HCT116 (cell line): ENCODE results near the gene CAV1. TPM values are rescaled to one million over a fixed set of nuclear protein-coding genes. Genes with fewer than 3 reads are reported as not detected.

ENCODE experiments used
- ATAC-seq: fragments of 200-7000 bp; cut with Tn5 transposase; 2 replicates; pipeline ENCODE4 v1.9.1; 2020; ENCODE audit warnings: mild to moderate bottlenecking, moderate library complexity
- BruUV-seq: library from RNA; stranded (reverse); fragments of 400-500 nt; replicated peaks from 2 replicates; lab custom pipeline; 2021; lab: Mats Ljungman, UMichigan
- CTCF ChIA-PET: fragments of 300-600 bp; sonication (Branson Sonifier 250); formaldehyde crosslinking; loops from one replicate; lab custom pipeline; 2021; ENCODE audit warnings: antibody characterized with exemption; lab: Charles Lee
- POLR2A ChIA-PET: fragments of 300-600, 350-600 bp; sonication (Branson Sonifier 250); formaldehyde crosslinking; loops from one replicate; lab custom pipeline; 2021; ENCODE audit warnings: antibody characterized with exemption; lab: Charles Lee
- RAD21 ChIA-PET, 2 experiments: fragments of 300-600 bp; sonication (Branson Sonifier 250); formaldehyde crosslinking; loops; one replicate each; lab custom pipeline; 2023; ENCODE audit warnings: low total read pairs in 2 of 2; ENCODE audit not compliant: uncharacterized antibody in 2 of 2, unreplicated experiment in 2 of 2, low non-redundant PET in 1 of 2; lab: Charles Lee
- DNase-seq: peaks from one replicate; pipeline ENCODE4 v3.0.0-alpha.2; 2010; ENCODE audit warnings: low read depth, low spot score
- H2AFZ ChIP-seq: fragments of 200-600 bp; shearing (Covaris generic), sonication (generic); 2 replicates; pipeline ENCODE4 v1.6.1; 2017; ENCODE audit warnings: low read depth, mixed run types, mixed read lengths, antibody characterized with exemption, low read length; ENCODE audit not compliant: poor library complexity, severe bottlenecking
- H3K27ac ChIP-seq: 2 replicates; pipeline ENCODE4 v1.5.1; 2012; ENCODE audit warnings: low read depth, low read length
- H3K27me3 ChIP-seq: fragments of 200-600 bp; sonication (generic); 2 replicates; pipeline ENCODE4 v1.6.1; 2016; ENCODE audit warnings: mixed run types, low read length, mixed read lengths; ENCODE audit not compliant: insufficient read depth
- H3K36me3 ChIP-seq, 2 experiments: fragments of 200-500 bp in 1 of 2; fragments of 200-600 bp in 1 of 2; sonication (Bioruptor generic) in 1 of 2; sonication (generic) in 1 of 2; 2 replicates each; pipeline versions ENCODE4 v1.5.1 to v1.6.1; 2014 to 2016; ENCODE audit warnings: low read length in 2 of 2, inconsistent platforms in 1 of 2, mixed read lengths in 1 of 2, mixed run types in 1 of 2; ENCODE audit not compliant: insufficient read depth in 2 of 2, control insufficient read depth in 1 of 2
- H3K4me1 ChIP-seq, 2 experiments: fragments of 200-600 bp in 1 of 2; sonication (generic) in 1 of 2; 2 replicates each; pipeline versions ENCODE4 v1.5.1 to v1.6.1; 2012 to 2017; ENCODE audit warnings: low read length in 2 of 2, inconsistent platforms in 1 of 2, mild to moderate bottlenecking in 1 of 2, mixed read lengths in 1 of 2, mixed run types in 1 of 2, moderate library complexity in 1 of 2; ENCODE audit not compliant: insufficient read depth in 2 of 2, control insufficient read depth in 1 of 2
- H3K4me2 ChIP-seq: fragments of 200-600 bp; sonication (generic); 2 replicates; pipeline ENCODE4 v1.6.1; 2017; ENCODE audit warnings: mixed run types, low read length, mixed read lengths
- H3K4me3 ChIP-seq, 2 experiments: fragments of 200-600 bp in 1 of 2; sonication (generic) in 1 of 2; replicated peaks in 1 of 2; 2 replicates each; pipeline ENCODE4 v1.5.1; 2011 to 2016; ENCODE audit warnings: low read length in 2 of 2, control low read depth in 1 of 2, low read depth in 1 of 2, mild to moderate bottlenecking in 1 of 2, mixed read lengths in 1 of 2, mixed run types in 1 of 2
- H3K79me2 ChIP-seq: fragments of 200-600 bp; sonication (generic); 2 replicates; pipeline ENCODE4 v1.6.1; 2017; ENCODE audit warnings: mild to moderate bottlenecking, mixed run types, low read length, moderate library complexity, mixed read lengths; ENCODE audit not compliant: insufficient read depth
- H3K9ac ChIP-seq: fragments of 200-600 bp; sonication (generic); 2 replicates; pipeline ENCODE4 v1.6.1; 2016; ENCODE audit warnings: low read length, mixed read lengths
- H3K9me2 ChIP-seq: fragments of 200-600 bp; sonication (generic), shearing (Covaris generic); 2 replicates; pipeline ENCODE4 v1.6.1; 2017; ENCODE audit warnings: mixed run types, mild to moderate bottlenecking, moderate library complexity; ENCODE audit not compliant: insufficient read depth
- H3K9me3 ChIP-seq, 2 experiments: fragments of 200-500 bp in 1 of 2; fragments of 200-600 bp in 1 of 2; sonication (Bioruptor generic) in 1 of 2; sonication (generic) in 1 of 2; 2 replicates each; pipeline ENCODE4 v1.6.1; 2014 to 2017; ENCODE audit warnings: low read length in 2 of 2, mixed read lengths in 2 of 2, inconsistent platforms in 1 of 2, low read depth in 1 of 2, mild to moderate bottlenecking in 1 of 2, mixed run types in 1 of 2, moderate library complexity in 1 of 2; ENCODE audit not compliant: control insufficient read depth in 1 of 2, insufficient read depth in 1 of 2
- H4K20me1 ChIP-seq: fragments of 200-600 bp; sonication (generic), shearing (Covaris generic); 2 replicates; pipeline ENCODE4 v1.6.1; 2017; ENCODE audit warnings: mixed run types, mild to moderate bottlenecking, moderate library complexity; ENCODE audit not compliant: insufficient read depth
- CBX3 ChIP-seq: IDR thresholded peaks from 2 replicates; pipeline ENCODE4 v1.6.1; 2012; ENCODE audit warnings: low read depth
- ELF1 ChIP-seq: IDR thresholded peaks from 2 replicates; pipeline ENCODE4 v1.6.1; 2012; ENCODE audit warnings: low read depth, borderline replicate concordance
- EZH2phosphoT487 ChIP-seq: fragments of 200-600 bp; IDR thresholded peaks from 2 replicates; pipeline ENCODE4 v1.6.1; 2018; ENCODE audit warnings: antibody characterized with exemption, borderline replicate concordance
- FOSL1 ChIP-seq: IDR thresholded peaks from 2 replicates; pipeline ENCODE4 v1.6.1; 2012; ENCODE audit warnings: low read depth
- POLR2A ChIP-seq: IDR thresholded peaks from 2 replicates; pipeline ENCODE4 v1.7.0; 2011; ENCODE audit warnings: borderline replicate concordance; ENCODE audit not compliant: insufficient read depth, insufficient read length; ENCODE audit errors: extremely low read depth
- POLR2AphosphoS5 ChIP-seq: IDR thresholded peaks from 2 replicates; pipeline ENCODE4 v1.6.1; 2011; ENCODE audit warnings: mild to moderate bottlenecking, low read depth, low read length, moderate library complexity
- SIN3A ChIP-seq: IDR thresholded peaks from 2 replicates; pipeline ENCODE4 v1.6.1; 2012; ENCODE audit warnings: low read depth
- intact Hi-C: fragments of 100-400 bp; cut with micrococcal nuclease; formaldehyde crosslinking; loops from 2 replicates; pipeline ENCODE4 v1.10.0; 2022
- total RNA-seq: library from RNA; stranded (reverse); gene quantifications from one replicate; pipeline ENCODE4 v1.2.1, GENCODE V29; 2021; ENCODE audit not compliant: unreplicated experiment
- TF ChIP-seq, protein P1 (sequence below): IDR thresholded peaks from 2 replicates; pipeline ENCODE4 v1.6.1; 2012
- TF ChIP-seq, protein P2 (sequence below): IDR thresholded peaks from 2 replicates; pipeline ENCODE4 v1.6.1; 2012; ENCODE audit warnings: low read depth
- TF ChIP-seq, protein P3 (sequence below): IDR thresholded peaks from 2 replicates; pipeline ENCODE4 v1.6.1; 2012

The CAV1 gene
- total RNA-seq, 1 experiment from 2014 or later, result 298 TPM

DNA sequence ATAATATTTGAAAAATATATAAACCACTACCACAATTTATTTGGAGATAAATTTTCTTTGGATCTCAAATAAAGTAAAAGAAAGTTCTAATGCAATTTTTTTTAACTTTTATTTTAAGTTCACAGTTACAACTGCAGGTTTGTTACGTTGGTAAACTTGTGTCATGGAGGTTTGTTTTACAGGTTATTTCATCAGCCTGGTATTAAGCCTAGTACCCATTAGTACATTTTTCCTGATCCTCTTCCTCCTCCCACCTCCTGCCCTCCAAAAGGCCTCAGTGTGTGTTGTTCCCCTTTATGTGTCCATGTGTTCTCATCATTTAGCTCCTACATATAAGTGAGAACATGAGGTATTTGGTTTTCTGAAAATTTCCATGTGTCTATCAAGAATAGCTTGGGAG is 54.5 kb downstream of the CAV1 start:
- Histone ChIP-seq H3K4me1 (peaks cover 9 to 31% of the 10 kb centered on the region in 2 experiments), H3K4me2 (no peak overlapping the region), H3K9ac (no peak overlapping the region), H3K79me2 (no peaks in the 10 kb centered on the region), H3K27me3 (no peaks in the 10 kb centered on the region), H3K4me3 (no peak overlapping the region), H3K27ac (no peak overlapping the region), H4K20me1 (no peaks in the 10 kb centered on the region), H3K9me2 (no peaks in the 10 kb centered on the region), H3K9me3 (no peaks in the 10 kb centered on the region), H2AFZ (no peak overlapping the region), H3K36me3 (no peaks in the 10 kb centered on the region)
- no TSS peak for BruUV-seq
- intact Hi-C loops, result no loop called here
- RAD21 ChIA-PET, result no interaction called here
- POLR2A ChIA-PET, result no interaction called here
- DNase-seq, result no peak
- CTCF ChIA-PET, result no interaction called here
- no peak for ATAC-seq
- TF ChIP-seq, protein P1, sequence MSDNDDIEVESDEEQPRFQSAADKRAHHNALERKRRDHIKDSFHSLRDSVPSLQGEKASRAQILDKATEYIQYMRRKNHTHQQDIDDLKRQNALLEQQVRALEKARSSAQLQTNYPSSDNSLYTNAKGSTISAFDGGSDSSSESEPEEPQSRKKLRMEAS, result no peak
- TF ChIP-seq, all 23 proteins: peak for 0

DNA sequence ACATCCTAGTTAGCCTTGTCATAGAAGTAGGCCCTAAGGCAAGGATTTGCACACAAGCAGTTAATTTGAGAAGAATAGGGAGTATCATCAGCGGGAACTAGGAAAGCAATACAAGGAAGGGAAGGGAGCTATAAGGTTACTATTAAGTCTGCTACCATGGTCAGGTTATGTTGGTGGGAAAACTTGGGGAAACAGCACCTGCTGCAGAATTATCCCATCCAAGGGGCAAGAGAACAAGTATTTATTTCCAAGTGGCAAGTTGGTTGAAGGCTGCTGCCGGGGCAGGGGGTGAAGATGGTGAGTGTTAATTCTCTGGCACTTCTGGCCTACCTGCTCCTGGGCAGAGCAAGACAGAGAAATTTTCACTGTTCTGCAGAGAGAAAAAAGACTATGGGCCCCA is 55.0 kb downstream of the CAV1 start:
- DNase-seq (no peak), ATAC-seq (no peak)
- POLR2A ChIA-PET, result no interaction called here
- no TSS peak for BruUV-seq
- H3K4me1 ChIP-seq, result peaks cover 9 to 31% of the 10 kb centered on the region in 2 experiments
- no peak overlapping the region for H3K4me3 ChIP-seq
- H3K9me2 ChIP-seq, result no peaks in the 10 kb centered on the region
- no peak overlapping the region for H3K9ac ChIP-seq
- intact Hi-C loops, result loop anchor here (10.0 kb wide), 2 partner anchors 155 to 225 kb away; no protein-coding TSS in a partner anchor
- no peak overlapping the region for H3K4me2 ChIP-seq
- H3K27me3 ChIP-seq, result no peaks in the 10 kb centered on the region
- no peak overlapping the region for H3K27ac ChIP-seq
- H4K20me1 ChIP-seq, result no peaks in the 10 kb centered on the region
- no peaks in the 10 kb centered on the region for H3K36me3 ChIP-seq
- RAD21 ChIA-PET, result no interaction called here
- H3K79me2 ChIP-seq, result no peaks in the 10 kb centered on the region
- no peak overlapping the region for H2AFZ ChIP-seq
- no peak for TF ChIP-seq POLR2AphosphoS5
- TF ChIP-seq, protein P2, sequence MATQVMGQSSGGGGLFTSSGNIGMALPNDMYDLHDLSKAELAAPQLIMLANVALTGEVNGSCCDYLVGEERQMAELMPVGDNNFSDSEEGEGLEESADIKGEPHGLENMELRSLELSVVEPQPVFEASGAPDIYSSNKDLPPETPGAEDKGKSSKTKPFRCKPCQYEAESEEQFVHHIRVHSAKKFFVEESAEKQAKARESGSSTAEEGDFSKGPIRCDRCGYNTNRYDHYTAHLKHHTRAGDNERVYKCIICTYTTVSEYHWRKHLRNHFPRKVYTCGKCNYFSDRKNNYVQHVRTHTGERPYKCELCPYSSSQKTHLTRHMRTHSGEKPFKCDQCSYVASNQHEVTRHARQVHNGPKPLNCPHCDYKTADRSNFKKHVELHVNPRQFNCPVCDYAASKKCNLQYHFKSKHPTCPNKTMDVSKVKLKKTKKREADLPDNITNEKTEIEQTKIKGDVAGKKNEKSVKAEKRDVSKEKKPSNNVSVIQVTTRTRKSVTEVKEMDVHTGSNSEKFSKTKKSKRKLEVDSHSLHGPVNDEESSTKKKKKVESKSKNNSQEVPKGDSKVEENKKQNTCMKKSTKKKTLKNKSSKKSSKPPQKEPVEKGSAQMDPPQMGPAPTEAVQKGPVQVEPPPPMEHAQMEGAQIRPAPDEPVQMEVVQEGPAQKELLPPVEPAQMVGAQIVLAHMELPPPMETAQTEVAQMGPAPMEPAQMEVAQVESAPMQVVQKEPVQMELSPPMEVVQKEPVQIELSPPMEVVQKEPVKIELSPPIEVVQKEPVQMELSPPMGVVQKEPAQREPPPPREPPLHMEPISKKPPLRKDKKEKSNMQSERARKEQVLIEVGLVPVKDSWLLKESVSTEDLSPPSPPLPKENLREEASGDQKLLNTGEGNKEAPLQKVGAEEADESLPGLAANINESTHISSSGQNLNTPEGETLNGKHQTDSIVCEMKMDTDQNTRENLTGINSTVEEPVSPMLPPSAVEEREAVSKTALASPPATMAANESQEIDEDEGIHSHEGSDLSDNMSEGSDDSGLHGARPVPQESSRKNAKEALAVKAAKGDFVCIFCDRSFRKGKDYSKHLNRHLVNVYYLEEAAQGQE, result no peak
- TF ChIP-seq CBX3, result no peak
- TF ChIP-seq, protein P3, sequence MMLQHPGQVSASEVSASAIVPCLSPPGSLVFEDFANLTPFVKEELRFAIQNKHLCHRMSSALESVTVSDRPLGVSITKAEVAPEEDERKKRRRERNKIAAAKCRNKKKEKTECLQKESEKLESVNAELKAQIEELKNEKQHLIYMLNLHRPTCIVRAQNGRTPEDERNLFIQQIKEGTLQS, result no peak
- TF ChIP-seq POLR2A, result no peak
- TF ChIP-seq ELF1, result no peak
- no peak for TF ChIP-seq FOSL1
- no peak for TF ChIP-seq EZH2phosphoT487
- TF ChIP-seq, protein P1, result no peak
- no peak for TF ChIP-seq SIN3A
- H3K9me3 ChIP-seq, result no peaks in the 10 kb centered on the region
- CTCF ChIA-PET, result no interaction called here
